GM19351 (cell line): ENCODE data around the gene MAD1L1.
"Not testable (repeated sequence)": the region's sequence is repeated elsewhere in the genome, so short reads cannot be mapped to it uniquely, and the experiment has no call there.

Experiments
- ATAC-seq: cut with Tn5 transposase; IDR thresholded peaks from one replicate; pipeline ENCODE4 v1.9.1; 2021; ENCODE audit warnings: mild to moderate bottlenecking, moderate library complexity; ENCODE audit not compliant: unreplicated experiment

The MAD1L1 gene

DNA sequence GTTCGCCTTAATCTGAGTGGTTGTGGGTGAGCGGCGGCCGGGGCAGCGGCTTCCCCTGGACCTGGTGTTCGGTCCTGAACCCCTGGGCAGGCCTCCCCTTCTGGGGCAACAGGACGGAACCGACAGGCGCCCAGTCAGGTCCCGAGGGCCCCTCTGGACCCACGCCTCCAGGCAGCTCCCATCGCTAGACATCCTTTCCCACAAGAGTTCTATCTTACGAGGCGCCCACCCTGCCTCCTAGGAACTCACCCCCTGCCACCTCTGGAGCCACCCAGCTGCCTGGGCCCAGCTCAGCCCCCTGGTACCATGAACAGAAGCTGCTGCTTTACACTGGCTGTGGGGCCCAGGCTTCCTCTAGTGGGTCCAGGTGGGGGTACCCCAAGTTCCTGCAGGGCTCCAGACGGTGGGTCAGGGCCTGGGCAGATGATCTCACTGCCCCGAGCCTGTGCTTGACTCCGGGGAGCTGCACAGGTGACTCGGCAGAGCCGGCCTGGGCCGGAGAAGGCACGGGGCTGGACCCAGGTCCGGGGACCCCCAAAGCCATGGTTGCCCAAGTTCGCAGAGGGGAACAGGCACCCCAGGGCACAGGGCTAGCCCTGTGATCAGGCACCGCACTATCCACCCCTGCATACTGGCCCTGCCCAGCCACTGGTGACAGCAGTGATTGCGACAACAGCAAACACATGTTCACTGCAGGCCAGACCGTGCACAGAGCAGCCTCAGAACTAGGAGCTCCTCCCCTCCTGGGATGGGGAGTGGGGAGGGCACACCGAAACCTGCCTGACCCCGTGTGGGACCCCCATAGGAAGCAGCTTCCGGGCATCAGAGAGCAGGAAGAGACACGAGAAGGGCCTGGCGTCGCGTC, 382.4 kb downstream of the MAD1L1 start:
- ATAC-seq = no peak

- no peak for ATAC-seq
Measured at GRCh38 chr7:1849351-1850041, 383.2 kb downstream of the MAD1L1 start.

DNA sequence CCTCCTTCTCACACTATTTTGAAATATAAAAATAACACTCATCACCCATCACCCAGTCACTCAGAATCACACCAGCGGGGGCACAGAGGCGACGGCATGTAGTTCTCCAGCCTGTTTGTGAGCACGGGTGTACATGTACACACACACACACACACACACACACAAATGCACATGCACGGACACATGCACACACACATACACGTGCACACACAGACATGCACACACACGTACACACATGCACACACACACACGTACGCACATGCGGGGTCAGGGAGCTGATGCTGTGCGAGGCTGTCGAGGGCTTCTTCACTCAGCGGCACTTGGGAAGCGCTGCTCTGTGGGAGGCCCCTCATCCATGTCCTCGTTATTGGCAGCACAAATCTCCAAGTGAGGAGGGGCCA, 383.8 kb downstream of the MAD1L1 start:
- no peak for ATAC-seq

GRCh38 chr7:1848013-1848640, 384.6 kb downstream of the MAD1L1 start:
- ATAC-seq = no peak

- ATAC-seq = no peak
Measured at GRCh38 chr7:1847260-1848001, 385.3 kb downstream of the MAD1L1 start.

- ATAC-seq = no peak
Measured at GRCh38 chr7:1846331-1847065, 386.2 kb downstream of the MAD1L1 start.

DNA sequence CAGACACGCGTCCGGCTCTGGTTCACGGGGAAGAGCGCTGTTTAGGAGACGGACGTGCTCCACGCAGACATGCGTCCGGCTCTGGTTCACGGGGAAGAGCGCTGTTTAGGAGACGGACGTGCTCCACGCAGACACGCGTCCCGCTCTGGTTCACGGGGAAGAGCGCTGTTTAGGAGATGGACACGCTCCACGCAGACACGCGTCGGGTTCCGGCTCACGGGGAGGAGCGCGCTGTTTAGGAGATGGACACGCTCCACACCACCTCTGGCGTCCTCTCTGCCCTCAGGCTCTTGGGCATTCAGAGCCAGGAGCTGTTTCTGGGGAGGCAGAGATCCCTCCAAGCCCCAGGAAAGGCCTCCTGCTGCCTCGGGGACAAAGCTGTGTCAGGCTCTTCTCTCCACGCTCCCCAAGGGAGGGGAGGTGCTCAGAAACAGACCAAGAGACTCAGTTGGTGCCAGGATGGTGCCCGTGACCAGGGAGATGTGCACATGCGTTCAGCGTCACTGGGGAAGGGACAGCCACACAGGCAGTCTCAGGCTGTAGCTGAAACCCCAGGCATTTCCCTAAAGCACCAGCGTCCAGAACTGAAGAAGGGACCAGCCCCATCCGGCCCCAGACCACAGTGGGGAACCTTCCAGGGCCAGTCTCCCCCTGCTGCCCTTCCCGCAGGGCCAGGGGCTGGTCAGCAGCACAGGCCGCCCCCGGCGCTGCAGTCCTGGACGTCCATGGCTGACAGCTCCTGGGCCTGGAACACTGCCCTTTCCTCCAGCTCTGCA, 387.0 kb downstream of the MAD1L1 start:
- no peak for ATAC-seq

DNA sequence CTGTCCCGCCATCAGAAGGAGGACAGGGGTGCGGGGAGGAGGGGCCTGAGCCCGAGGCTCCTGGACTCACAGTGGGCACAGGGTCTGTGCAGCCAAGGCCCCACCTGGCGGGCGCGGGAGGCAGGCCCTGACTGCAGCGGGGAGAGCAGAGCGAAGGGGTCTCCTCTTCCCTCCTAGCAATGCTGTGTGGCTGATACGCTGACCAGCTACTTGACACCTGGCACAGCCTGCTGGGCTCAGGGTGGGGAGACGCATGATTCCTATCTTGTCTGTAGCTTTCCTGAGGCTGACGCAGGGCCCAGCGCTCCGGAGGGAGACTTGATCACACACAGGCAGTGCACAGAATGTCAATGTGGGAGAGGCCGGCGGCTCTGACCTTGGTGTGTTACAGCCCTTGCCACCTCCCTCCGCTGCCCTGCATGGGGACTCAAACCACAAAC, 387.8 kb downstream of the MAD1L1 start:
- ATAC-seq = no peak

- ATAC-seq = no peak
Measured at GRCh38 chr7:1844336-1844950, 388.3 kb downstream of the MAD1L1 start.

- no peak for ATAC-seq
Measured at GRCh38 chr7:1843921-1844335, 388.8 kb downstream of the MAD1L1 start.

- no peak for ATAC-seq
Measured at GRCh38 chr7:1843271-1843861, 389.4 kb downstream of the MAD1L1 start.

DNA sequence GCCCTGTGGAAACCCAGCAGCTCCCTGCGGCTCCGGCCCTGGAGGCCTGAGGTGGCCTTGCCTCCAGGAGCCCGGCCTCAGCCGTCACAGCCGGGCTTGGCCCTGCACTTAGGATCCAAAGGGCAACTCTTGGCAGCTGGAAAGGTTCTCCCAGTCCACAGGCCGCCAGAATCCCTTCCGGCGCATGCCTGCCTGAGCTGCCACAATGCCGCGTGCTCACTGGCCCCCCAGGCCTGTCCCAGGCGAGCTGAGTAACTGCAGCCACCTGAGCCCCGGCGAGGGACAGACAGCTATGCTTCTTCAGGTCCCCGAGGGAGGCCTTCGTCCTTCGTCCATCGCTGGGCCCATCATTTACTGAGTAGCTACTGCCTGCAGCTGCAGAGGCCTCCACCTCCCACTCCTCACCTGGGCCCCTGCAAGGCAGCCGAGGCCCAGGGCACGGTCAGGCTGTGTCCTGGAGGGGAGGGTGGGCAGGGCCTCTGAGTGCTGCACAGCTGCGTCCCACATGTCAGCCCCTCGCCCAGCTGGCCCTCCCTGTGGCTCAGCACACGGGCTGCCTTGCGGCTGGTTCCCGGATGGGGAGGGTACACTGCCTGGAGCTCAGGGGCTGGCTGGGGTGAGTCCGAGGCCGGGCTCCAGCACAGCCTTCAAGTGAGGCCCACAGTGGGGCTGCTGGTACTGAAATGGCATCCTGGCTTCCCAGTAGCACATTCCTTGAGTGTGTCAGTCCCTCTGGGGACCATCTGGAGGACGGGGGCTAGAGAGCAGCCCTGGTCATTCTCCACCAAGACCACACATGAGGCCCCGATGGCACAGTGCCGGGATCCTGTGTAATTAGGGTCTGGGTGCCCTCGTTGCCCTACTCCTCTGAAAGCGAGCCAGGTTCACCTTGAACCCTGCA, 390.2 kb downstream of the MAD1L1 start:
- no peak for ATAC-seq

DNA sequence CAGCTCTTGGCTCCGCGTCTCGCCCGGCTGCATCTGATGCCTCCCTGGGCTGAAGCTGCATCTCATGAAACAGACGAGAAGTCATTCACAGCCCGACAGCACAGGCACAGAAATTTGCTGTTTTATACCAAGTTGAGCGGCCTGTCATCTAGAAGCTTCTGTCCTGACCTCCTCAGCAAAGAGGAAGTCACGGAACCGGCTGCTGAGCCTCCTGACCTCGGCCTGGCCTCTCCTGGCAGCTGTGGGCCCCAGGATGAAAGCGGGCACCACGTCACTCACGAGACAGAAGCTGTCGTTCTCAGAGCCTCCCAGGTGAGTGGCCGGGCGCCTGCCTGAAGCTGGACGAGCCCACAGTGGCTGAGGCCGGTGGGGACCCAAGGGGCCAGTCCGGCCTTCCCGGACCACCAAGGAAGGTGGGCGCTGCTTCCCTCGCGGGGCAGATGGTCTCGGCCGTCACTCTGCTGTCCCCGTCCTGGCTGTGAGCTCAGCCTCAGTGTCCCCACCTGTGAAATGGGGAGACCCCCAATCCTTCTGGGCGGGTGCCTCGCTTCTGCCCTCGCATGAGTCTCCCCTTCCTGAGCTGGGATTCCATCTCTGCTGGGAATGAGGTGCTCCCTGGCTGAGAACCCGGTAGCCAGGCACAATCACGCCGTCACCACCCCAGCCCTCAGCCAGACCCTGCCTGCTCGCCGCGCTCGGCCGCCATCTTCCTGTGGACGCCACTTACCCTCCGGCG, 391.3 kb downstream of the MAD1L1 start:
- not testable (repeated sequence) for ATAC-seq

GRCh38 chr7:1840744-1841143, 392.0 kb downstream of the MAD1L1 start:
- ATAC-seq = not testable (repeated sequence)

GRCh38 chr7:1839701-1840100, 393.0 kb downstream of the MAD1L1 start:
- no peak for ATAC-seq

GRCh38 chr7:1838911-1839531, 393.7 kb downstream of the MAD1L1 start:
- not testable (repeated sequence) for ATAC-seq

GRCh38 chr7:1838544-1838872, 394.2 kb downstream of the MAD1L1 start:
- ATAC-seq = not testable (repeated sequence)
